HG02840 (cell line): ENCODE data around the gene DKKL1.
"Not testable (repeated sequence)": the region's sequence is repeated elsewhere in the genome, so short reads cannot be mapped to it uniquely, and the experiment has no call there.

Experiments used
- ATAC-seq: cut with Tn5 transposase; IDR thresholded peaks from one replicate; pipeline ENCODE4 v1.9.1; 2021; ENCODE audit warnings: mild to moderate bottlenecking, moderate library complexity, moderate number of reproducible peaks; ENCODE audit not compliant: unreplicated experiment, low FRiP score

Gene DKKL1

DNA sequence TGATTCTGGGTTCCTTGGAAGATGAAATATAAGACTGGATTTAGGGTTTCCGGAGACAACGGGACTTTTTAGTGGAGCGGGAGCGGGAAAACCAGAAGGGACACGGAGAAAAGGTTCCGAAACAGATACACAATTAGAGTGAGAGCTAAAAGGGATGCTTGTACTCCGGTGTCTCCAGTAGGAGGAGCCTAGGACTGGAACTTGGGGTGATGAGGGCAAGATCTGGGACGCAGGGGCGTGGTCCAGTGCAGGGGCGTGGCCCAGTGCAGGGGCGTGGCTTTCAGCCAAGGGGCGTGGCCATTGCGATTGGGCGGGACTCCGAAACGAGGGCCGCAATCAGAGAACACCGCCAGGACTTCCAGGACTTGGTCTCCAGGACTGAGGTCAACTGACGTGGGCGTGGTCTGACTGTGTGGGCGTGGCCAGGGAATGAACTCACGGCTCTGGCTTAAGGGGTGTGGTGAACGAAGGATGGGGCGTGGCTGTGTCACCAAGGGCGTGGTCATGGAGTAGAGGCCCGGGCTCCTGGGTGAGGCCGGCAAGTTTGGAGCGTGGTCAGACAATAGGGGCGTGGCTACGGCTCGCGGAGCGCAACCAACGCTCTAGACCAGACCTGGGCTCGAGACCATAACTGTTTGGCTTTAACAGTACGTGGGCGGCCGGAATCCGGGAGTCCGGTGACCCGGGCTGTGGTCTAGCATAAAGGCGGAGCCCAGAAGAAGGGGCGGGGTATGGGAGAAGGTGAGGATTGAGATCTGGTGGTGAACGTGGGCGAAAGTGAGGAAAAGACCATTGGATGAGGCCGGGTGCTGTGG, at the start of gene DKKL1:
TSS of gene DKKL1 (plus strand) at position 610 of the 815 bp plus-strand sequence. CDS start at position 732, 122 bp downstream.
- ATAC-seq = peak; percentile 58

DNA sequence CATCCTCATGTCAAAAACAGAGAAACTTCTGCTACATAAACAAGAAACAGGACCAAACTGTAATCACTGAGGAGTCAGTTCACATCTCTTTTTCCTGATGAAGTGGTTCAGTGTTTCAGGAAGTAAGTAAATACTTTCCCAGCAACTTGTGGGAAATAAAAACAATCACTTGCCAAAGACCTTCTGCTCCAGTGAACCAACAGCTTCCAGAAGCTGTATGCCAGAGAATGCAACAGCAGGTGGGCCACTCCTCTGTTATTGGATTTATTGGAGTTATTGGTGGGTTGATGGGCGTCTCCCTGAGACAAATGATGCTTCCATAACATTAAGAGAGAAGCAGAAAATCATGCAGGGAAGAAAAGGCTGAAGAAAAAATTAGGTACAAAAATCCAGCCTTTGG, 48.6 kb upstream of the DKKL1 start:
- ATAC-seq = no peak

DNA sequence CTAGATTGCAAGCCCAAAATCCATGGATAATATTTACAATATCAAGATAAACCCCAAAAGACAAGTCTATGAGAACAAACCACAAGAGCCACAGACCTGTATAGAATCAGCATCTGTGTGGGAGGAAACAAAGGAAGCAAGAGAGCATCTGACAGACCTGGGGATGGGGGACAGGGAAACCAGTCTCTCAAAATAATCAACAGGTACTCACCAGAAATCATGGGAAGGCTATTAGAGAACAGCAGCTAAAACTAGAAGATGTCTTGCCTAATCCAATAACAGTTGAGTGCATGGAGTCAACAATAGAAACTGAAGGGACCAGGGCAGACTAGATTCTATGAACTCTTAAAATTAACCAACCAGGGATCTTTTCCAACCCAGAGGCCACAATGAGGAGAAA, 47.4 kb upstream of the DKKL1 start:
- ATAC-seq = no peak

DNA sequence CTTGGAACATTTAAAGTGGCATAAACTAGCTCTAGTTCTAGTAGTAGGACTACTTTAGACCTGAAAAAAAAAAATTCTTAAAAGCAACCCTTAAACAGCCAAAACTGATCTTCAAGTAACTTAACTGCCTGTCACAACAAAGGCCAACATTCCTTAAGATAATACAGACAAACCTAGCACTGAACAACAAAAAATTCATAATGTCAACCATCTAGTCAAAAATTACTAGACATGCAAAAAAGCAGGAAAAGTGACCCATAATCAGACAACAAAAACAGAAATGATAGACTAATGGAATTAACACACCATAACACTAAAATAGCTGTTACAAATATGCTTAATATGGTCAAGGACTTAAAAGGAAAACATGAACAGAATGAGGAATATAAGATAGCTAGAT, 45.4 kb upstream of the DKKL1 start:
- ATAC-seq = no peak

DNA sequence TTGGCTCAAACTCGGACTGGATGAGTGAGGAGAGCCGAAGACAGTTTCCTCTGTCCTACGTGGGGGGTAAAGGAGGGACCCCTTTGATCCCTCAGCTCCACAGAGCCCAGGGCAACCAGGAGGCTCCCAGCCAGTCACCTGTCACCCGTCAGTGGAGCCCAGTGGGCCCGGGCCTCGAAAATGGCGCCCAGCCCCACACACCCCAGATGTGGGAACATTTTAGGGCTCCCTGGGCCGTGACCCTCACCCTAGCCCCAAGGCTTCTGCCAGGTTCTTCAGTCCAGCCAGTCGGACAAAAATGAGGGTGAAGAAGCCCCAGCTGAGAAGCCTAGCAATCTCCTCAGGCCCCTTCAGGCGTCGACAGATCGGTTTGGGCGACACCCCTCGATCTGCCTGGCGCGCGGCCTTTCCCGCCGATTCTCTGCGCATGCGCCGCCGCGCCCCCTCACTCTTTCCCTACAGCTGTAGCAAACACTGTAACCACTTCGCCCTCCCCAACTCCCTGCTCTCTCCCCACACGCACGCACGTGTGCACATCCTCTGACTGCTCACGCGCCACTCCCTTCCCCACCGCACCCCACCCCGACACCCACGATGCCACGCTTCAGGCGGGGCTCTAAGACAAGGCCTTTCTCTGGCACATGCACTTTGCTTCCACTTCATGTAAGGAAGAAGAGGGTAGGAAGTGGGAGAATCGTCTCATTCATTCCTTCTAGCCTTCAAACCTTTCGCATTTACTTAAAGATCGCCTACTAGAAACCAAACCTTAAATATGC, 38.7 kb upstream of the DKKL1 start, which contains the start of gene SLC6A16:
TSS of gene SLC6A16 (minus strand) at position 391 of the 776 bp plus-strand sequence. CDS start 13,844 bp downstream, outside the sequence.
- no peak for ATAC-seq

DNA sequence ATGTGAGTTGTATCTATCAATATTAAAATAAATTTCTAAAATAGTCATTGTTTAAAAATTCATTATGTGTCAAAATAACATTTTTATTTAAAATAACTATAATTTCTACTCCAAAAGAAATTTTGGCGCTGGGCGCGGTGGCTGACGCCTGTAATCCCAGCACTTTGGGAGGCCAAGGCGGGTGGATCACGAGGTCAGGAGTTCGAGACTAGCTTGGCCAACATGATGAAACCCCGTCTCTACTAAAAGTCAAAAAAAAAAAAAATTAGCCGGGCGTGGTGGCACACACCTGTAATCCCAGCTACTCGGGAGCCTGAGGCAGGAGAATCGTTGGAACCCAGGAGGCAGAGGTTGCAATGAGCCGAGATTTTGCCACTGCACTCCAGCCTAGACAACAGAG, 37.9 kb upstream of the DKKL1 start:
- not testable (repeated sequence) for ATAC-seq

DNA sequence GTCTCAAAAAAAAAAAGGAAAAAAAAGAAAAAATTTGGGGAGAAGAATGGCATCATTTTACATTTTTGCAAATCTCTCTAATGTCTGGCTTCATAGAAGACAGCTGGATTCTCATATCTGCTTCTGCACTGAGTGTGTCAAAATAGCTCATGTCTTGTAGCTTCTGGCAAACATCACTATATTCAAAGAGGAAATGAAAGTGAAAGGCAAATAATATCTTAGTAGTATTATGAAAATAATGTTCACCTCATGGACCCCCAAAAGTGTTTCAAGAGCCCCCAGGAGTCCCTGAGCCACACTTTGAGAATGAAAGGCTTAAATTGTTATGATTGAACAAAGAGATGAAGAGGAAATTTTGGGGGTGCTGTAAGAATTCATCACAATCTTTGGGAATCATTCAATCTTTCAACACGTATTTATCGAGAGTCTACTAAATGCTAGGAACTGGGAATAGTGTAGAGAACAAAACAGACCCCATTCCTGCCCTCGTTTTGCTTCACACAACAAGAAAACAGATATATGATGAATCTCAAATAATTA, 37.4 kb upstream of the DKKL1 start:
- ATAC-seq = no peak

DNA sequence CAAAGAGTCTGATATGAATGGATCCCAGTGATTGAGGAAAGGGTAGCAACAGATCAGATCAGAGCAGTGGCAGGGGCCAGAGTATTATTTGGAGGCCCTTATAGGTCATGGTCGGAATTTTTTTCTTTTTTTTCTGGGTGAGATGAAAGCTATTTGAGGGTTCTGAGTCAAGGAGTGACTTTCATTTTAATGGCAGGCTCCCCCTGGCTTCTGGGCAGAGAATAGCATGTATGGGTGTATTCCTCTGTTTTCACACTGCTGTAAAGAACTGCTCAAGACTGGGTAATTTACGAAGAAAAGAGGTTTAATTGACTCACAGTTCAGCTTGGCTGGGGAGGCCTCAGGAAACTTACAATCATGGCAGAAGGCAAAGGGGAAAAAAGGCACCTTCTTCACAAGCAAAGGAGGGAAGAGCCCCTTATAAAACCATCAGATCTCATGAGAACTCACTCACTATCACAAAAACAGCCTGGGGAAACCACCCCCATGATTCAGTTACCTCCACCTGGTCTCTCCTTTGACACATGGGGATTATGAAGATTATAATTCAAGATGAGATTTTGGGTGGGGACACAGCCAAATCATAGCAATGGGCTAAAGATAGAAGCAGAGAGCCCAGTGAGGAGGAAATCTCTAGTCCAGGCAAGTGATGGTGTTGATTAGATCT, 35.7 kb upstream of the DKKL1 start:
- ATAC-seq = no peak

DNA sequence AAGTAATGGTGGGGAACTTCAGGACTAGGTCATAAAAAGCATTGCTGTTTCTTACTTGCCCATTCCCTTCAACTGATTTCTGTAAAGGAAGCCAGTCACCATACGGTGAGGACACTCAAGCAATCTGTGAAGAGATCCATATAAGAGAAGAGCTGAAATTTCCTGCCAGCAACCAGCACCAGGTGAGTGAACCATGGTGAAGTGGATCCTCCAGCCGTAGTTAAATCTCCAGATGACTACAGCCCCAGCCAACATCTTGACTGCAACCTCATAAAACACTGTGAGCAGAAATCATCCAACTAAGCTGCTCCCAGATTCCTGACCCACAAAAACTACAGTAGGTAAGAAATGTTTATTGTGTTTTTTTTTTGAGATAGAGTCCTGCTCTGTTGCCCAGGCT, 34.9 kb upstream of the DKKL1 start:
- ATAC-seq = no peak

DNA sequence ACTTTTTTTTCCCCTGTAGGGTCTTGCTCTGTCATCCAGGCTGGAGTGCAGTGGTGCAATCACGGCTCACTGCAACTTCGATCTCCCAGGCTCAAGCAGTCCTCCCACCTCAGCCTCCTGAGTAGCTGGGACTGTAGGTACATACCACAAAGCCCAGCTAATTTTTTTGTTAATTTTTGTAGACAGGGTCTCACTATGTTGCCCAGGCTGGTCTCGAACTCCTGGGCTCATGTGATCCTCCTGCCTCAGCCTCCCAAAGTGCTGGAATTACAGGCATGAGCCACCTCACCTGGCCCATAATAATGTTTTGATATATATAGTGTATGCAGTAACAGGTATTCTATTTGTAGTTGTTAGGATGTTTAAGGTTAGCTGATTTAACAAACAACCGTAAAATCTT, 32.5 kb upstream of the DKKL1 start:
- not testable (repeated sequence) for ATAC-seq

DNA sequence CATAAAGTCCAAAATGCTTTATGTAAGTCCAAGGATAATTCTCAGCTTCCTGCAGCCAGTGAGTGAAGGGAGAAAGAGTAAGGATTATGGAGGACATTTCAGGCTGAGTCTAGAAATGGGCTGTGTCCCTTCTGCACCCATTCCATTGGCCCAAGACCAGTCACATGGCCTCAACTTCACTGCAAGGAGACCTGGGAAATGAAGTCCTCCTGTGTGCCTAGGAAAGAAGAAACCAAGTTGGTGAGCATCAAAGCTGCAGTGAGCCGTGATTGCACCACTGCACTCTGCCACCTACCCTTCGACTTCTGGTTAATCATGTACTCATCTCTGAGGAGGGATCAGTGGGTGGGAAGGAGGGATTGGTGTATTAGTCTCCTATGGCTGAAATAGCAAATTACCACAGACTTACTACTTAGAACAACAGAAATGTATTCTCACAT, 32.0 kb upstream of the DKKL1 start:
- no peak for ATAC-seq

DNA sequence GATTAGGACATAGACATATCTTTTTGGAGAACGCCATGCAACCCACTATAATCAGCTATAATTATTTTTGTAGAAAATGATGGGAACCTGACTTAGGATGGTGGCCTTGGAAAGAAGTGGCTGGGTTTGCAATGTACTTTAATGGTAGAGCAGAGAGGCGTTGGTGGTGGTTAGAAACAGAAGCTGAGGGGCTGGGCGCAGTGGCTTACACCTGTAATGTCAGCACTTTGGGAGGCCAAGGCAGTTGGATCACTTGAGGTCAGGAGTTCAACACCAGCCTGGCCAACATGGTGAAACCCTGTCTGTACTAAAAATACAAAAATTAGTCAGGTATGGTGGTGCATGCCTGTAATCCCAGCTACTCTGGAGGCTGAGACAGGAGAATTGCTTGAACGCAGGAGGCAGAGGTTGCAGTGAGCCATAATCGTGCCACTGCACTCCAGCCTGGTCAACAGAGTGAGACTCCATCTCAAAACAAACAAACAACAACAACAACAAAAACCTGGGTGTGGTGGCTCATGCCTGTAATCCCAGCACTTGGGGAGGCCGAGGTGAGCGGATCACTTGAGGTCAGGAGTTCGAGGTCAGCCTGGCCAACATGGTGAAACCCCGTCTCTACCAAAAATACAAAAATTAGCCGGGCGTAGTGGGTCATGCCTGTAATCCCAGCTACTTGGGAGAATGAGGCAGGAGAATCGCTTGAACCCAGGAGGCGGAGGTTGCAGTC, 30.8 kb upstream of the DKKL1 start:
- not testable (repeated sequence) for ATAC-seq

DNA sequence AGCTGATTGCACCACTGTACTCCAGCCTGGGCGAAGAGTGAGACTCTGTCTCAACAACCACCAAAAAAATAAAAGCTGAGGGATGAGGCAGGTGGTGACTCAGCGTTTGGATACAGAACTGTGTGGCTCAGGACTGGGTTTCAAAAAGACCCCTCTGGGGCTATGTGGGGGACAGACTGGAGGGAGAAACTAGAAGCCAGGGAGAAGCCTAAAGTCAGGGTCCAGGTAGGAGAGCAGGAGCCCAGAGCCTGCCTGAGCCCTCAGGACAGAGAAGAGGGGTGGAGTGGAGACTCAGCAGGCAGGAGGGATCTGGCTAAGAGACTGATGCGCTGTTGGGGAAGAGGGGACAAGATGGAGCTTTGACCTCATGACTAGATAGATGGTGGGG, 30.3 kb upstream of the DKKL1 start:
- no peak for ATAC-seq

DNA sequence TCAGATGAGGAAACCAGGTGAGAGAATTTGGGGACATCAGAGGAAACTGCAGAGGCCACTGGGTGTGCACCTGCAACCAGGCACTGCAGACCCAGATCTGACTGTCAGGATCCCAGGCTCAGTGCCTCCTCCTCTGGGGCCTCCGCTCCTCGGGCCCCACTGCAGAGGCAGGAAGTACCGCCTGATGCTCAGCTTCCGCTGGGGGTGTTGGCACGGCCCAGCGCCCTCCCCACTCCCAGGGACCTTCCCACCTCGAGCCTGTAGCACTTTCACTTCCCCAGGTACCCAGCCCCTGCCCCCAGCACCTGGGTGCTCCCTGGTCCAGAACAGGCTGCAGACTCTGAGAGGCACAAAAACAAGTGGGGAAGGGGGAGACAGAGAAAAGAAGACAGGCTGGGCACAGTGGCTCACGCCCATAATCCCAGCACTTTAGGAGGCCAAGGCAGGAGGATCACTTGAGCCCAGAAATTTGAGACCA, 29.8 kb upstream of the DKKL1 start:
- no peak for ATAC-seq

DNA sequence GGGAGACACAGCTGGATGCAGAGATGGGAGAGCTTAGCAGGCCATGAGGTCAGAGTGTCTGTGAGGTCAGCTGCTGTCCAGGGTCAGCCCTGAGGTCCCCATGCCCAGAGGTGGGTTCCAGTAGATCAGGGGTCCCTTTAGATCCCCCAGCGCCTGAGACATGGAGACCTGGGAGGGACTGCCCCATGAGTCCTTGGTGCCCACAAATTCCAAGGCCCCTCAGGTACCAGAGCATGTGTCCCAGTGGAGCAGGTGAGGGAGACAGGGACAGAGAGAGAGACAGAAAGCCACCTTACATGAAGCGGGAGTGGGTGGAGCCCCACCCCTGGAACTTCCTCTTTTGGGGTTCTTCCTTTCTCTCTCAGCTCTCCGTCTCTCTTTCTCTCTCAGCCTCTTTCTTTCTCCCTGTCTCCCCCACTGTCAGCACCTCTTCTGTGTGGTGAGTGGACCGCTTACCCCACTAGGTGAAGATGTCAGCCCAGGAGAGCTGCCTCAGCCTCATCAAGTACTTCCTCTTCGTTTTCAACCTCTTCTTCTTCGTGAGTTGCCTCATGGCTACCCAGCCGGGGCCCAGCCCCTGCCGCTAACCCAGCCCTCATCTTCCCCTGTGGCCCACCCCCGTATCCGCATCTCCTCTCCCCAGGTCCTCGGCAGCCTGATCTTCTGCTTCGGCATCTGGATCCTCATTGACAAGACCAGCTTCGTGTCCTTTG, 28.4 kb upstream of the DKKL1 start, which contains the start of gene CD37:
TSS of gene CD37 (plus strand) at position 336 of the 713 bp plus-strand sequence. CDS start at position 471, 135 bp downstream.
- ATAC-seq = no peak

DNA sequence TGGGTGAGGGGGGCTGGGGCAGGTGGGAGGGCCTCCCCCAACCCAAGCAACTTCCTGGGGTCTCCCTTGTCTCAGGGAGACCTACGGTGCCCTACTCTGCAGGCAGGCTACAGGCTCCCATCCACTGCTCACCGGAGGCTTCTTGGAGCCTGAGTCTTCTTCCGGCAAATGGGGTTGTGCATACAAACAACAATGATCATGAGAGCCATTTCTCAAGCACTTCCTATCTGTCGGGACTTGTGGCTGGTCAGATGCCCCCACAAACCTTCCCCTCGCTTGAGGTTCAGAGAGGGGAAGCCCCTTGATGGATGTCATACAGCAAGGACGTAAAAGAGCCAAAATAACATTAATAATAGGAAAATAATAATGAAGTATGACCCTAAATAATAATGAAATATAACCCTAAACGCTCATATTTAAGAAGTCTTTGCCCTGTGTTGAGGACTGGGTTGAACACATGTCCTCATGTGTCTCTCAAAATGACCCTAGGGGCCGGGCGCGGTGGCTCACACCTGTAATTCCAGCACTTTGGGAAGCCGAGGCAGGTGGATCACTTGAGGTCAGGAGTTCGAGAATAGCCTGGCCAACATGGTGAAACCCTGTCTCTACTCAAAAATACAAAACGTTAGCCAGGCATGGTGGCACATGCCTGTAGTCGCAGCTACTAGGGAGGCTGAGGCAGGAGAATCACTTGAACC, 27.7 kb upstream of the DKKL1 start:
- no peak for ATAC-seq

DNA sequence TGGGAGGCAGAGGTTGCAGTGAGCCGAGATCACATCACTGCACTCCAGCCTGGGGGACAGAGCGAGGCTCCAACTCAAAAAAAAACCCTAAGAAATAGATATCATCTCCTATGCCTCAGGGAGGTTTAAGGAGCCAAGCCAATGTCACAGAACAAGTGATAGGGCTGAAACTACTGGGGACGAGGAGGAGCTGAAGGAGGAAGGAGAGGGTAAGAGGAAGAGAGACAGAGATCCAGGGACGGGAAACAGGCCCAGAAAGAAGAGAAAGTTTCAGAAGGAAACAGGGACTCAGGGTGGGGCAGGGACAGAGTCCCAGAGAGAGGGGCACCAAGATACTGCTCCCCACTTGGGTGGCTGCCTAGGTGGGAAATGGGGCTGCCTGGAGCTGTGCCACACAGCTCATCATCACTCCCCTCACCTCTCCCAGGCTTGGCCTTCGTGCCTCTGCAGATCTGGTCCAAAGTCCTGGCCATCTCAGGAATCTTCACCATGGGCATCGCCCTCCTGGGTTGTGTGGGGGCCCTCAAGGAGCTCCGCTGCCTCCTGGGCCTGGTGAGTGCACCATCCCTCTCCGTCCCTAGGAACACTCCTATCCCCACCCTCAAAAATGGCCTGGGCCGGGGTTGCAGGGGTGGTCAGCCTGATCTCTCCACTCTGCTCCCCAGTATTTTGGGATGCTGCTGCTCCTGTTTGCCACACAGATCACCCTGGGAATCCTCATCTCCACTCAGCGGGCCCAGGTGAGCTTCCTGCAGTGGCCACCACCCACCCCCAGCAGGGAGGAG, 27.0 kb upstream of the DKKL1 start:
- ATAC-seq = no peak
